GM18499 (cell line): Measurements from ENCODE around the gene EPHA8.

Source experiments
- ATAC-seq: cut with Tn5 transposase; IDR thresholded peaks from one replicate; pipeline ENCODE4 v1.9.1; 2021; ENCODE audit warnings: moderate number of reproducible peaks; ENCODE audit not compliant: insufficient read depth, unreplicated experiment

The EPHA8 gene

DNA sequence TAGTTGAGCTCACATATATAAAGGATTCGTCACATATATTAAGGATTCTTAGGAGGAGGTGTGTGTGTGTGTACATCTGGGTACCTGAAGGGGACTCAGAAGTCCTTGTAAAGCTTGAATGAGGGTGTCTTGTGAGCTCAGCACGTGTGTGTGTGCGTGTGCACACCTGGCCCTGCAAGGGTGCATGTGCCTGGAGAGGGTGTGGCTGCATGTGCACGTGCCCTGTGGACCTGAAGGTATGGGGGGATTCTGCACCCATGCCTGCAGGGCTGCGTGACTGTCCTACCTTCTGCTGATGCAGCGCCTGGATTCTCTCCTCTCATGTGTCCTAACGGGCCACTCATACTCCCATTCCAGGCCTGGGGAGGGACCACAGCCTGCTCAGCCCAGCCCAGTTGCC, 24.0 kb downstream of the EPHA8 start:
- no peak for ATAC-seq

DNA sequence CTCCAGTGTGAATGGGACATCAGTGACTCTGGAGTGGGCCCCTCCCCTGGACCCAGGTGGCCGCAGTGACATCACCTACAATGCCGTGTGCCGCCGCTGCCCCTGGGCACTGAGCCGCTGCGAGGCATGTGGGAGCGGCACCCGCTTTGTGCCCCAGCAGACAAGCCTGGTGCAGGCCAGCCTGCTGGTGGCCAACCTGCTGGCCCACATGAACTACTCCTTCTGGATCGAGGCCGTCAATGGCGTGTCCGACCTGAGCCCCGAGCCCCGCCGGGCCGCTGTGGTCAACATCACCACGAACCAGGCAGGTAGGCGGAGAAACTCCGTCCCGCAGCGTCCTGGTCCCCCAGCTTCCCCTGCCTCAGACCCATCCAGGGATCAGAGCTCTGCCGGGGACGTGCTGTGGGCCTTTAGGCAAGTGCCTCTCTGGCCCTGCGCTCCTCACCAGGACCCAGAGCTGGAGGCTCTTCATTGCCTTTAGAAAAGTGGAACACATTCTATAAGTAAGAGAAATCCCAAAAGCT, 25.7 kb downstream of the EPHA8 start:
- no peak for ATAC-seq

DNA sequence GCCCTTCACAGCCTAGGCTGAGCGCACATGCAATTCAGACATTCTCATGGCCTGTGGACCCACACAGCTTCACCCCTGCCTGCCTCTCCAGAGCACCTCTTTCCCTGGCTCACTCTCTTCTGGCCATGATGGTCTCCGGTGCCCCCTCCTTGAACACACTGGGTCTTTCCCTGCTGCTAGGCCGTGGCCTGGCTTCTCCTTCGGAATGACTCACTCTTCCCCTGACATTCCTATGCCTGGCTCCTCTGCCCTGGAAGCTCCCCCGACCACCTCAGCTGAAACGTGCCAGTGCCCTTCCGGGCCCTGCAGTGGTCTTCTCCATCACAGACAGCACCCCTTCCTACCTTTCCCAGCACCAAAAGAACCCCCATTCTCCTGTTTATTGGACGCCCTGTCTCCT, 28.3 kb downstream of the EPHA8 start:
- ATAC-seq: no peak

DNA sequence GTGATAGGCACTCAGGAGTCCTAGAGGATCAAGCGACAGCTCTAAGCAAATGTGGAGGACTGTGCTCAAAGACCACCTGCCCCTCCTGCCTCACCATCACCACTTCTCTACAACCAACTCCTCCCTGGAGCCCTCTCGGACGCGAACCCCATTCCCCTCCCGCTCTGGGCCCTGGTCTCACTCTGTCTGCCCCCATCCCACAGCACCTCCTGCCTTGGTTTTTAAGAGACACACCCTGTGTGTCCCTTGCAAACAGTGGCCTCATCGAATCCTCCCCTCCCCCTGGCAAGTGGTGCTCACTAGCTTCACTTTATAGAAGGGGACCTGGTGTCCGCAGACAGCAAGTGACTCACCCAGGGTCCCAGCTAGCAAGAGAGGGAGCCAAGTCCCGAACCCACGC, 28.8 kb downstream of the EPHA8 start:
- ATAC-seq: no peak

DNA sequence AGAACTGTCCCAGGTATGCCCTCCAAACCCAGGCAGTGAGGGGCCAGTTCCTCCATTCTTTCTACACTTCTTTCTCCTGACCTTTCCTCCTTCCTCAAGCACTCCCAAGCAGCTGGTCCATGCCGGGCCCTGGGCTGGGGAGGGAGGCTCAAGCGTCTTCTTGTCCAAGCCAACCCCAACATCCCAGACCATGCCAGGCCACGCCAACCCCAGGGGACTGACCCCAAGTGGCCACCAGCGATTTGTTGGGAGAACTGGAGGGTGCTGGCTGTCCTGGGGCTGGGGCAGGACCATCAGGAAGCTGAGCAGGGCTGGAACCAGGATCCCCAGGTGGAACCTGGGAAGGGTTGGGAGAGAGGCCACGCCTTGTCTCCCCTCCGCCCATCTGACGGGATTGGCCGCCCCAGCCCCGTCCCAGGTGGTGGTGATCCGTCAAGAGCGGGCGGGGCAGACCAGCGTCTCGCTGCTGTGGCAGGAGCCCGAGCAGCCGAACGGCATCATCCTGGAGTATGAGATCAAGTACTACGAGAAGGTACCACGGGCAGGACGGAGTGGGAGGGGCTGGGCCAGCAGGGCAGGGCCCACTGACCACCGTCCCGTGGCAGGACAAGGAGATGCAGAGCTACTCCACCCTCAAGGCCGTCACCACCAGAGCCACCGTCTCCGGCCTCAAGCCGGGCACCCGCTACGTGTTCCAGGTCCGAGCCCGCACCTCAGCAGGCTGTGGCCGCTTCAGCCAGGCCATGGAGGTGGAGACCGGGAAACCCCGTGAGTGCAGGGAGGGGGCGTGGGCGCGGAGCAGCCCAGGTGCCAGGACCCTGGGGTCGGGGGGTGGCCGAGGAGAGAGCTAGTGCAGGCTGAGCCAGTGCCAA, 29.9 kb downstream of the EPHA8 start:
- no peak for ATAC-seq

DNA sequence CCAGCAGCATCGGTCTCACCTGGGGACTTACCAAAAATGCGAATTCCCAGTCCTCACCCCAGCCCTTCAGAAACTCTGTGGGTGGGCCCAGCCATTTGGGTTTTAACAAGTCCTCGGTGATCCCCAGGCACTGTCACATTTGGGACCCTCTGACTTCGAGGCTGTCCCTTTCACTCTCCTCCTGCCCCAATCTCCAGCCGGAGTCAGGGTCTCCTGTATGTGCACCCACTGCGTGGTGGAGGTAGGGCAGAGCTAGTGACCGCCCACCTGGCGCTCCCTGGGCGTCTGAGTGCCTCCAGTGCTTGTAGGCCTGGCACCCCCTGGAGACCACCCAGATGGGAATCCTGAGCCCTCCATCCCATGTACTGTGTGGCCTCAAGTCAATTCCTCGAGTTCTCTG, 31.1 kb downstream of the EPHA8 start:
- ATAC-seq: no peak

DNA sequence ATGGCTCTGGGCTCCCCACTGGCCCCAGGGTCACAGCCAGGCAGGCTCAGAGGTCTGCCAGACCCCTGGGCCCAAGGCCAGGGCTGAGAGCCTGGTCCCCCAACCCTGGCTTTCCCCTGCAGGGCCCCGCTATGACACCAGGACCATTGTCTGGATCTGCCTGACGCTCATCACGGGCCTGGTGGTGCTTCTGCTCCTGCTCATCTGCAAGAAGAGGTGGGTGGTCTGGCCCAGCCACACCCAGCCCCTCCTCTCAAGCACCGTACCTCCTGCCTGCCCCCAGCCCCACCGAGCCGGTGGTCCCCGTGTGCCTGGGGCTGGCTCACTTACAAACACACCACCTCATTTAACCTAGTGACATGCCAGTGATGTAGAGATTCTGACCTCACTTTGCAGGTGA, 31.8 kb downstream of the EPHA8 start:
- no peak for ATAC-seq

DNA sequence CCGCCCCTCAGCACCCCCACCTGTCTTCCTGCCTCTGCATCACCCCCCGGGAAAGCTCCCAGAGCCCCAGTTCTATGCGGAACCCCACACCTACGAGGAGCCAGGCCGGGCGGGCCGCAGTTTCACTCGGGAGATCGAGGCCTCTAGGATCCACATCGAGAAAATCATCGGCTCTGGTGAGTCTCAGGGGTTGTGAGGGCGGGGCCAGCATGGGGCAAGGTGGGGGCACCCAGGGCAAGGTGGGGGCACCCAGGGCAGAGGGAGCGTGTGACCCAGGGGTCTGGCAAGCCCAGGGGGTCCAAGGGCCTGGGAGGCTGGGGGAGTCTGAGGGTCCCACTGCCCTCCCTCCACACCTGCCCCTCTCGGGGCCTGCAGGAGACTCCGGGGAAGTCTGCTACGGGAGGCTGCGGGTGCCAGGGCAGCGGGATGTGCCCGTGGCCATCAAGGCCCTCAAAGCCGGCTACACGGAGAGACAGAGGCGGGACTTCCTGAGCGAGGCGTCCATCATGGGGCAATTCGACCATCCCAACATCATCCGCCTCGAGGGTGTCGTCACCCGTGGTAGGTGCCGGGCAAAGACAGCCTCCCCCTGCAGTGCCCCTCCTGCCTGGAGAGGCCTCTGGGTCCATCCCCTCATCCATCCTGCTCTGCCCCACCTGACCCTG, 34.1 kb downstream of the EPHA8 start:
- no peak for ATAC-seq

DNA sequence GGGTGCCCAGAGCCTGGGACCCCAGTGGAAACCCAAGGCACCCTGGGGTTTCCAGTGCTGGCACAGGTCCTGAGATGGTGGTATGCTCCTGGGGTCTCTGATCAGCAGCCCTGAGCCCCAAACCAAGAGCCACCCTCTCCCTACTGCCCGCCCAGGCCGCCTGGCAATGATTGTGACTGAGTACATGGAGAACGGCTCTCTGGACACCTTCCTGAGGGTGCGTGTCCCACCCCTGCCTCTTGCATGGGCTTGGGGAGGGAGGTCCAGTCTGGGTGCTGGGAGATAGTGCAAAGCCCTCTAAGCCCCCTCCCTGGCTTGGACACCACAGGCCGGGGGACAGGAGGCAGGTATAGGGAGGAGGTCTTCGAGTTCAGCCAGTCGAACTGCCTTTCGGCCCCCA, 34.7 kb downstream of the EPHA8 start:
- no peak for ATAC-seq

DNA sequence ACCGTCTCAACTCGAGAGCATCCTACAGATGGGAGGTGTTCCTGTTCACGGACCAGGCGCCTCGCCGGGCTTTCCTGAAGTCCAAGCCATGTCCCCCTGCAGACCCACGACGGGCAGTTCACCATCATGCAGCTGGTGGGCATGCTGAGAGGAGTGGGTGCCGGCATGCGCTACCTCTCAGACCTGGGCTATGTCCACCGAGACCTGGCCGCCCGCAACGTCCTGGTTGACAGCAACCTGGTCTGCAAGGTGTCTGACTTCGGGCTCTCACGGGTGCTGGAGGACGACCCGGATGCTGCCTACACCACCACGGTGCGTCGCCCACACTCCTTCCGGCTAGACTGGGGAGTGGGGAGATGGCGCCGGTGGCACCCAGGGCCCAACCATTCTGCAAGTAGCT, 35.4 kb downstream of the EPHA8 start:
- no peak for ATAC-seq

DNA sequence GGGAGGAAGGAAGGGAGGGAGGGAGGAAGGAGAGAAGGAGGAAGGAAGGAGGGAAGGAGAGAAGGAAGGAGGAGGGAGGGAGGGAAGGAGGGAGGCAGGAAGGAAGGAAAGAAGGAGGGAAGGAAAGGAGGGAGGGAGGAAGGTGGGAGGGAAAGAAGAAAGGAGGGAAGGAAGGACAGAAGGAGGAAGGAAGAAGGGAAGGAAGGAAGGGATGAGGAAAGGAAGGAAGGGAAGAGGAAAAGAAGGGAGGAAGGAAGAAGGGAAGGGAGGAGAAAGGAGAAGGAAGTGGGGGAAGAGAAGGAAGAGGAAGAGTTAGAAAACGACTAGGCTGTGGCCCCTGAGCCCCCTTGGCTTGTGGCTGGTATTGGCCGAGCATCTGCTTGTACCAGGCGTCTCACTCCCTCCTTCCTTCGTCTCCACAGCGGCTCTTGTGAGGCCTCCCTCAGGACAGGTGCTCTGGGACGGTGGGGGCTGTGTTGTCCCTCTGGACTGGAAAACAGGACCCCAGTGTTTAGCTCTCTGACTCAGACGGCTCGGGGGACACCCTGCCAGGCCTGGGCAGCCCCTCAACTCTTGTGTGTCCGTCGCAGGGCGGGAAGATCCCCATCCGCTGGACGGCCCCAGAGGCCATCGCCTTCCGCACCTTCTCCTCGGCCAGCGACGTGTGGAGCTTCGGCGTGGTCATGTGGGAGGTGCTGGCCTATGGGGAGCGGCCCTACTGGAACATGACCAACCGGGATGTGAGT, 37.0 kb downstream of the EPHA8 start:
- no peak for ATAC-seq

DNA sequence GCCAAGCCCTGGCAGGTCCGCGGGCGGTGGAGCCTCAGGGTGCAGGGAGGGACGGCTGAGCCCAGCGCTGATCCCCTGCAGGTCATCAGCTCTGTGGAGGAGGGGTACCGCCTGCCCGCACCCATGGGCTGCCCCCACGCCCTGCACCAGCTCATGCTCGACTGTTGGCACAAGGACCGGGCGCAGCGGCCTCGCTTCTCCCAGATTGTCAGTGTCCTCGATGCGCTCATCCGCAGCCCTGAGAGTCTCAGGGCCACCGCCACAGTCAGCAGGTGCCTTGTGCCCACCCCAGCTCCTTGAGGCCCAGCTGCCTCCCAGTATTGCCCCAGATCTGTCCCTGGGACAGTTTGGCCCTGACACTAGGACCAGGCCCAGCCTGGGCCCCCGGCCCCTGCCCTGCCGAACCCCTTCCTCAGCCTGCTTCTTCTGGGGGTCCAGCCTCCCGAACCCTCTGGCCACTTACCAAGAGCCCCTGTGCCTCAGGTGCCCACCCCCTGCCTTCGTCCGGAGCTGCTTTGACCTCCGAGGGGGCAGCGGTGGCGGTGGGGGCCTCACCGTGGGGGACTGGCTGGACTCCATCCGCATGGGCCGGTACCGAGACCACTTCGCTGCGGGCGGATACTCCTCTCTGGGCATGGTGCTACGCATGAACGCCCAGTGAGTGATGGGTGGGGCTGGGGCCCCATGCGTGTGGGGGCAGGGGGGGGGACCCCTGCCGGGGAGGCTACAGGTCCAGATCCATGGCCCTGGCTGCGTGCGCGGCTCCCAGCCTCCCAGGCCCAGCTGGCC, 37.7 kb downstream of the EPHA8 start:
- ATAC-seq: no peak

DNA sequence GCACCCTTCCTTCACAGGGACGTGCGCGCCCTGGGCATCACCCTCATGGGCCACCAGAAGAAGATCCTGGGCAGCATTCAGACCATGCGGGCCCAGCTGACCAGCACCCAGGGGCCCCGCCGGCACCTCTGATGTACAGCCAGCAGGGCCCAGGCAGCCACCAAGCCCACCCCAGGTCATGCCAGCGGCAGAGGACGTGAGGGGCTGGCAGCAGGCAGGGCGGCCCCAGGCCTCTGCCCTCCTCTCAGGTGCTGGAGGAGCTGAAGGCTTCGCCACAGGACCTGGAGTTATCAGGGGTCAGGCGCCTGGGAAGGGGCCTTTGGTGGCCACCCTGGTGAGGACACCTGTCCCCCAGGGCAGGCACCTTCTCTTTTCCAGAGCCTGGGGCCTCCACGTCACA, 38.3 kb downstream of the EPHA8 start:
- no peak for ATAC-seq

DNA sequence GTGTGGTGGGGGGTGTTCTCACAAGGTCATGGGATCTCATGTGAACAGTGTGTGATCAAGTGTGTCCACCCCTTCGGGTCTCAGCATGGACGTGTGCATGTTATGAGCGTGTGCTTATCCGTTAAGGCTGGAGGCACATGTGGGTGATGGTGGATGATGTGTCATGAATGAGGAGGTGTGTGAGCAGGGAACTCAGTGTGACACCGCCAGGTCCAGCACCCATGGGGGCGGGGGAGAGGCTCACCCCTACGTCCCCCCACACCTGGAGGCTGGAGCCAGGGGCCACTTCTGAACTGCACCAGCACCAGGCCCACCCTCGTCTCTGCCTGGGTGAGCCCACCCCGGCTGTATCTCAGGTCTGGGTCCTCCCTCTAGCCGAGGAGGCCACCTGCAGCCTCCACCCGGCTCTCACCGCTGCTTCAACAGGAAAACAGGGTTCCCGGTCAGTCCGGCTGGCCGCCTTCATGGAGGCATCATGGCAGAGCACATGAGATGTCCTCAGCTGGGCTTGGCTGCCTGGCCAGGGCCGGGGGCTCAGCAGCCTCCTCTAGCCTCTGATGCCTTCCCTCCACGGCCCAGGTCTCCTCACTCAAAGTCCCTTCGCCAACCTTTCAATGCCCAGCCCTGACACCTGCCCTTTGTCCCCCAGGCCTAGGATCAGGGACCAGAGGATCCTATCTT, 38.9 kb downstream of the EPHA8 start:
- ATAC-seq: no peak

DNA sequence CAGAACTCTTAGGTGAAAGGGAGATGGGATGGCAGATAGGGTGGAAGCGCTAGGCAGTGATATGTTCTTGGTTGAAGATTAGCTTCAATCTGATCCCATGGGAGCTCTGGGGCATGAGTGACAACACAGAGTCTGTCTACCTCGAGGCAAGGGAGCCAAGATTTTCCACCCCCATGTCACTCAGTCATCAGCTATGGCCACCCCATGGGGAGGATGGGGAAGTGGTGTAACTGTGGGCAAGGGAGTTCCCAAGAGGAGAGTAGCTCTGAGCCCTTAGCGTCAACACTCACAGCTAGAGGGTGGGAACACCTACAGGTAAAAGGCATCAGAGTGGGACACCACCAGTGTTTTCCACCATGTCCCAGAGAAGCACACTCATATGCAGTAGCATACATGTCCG, 42.9 kb downstream of the EPHA8 start:
- no peak for ATAC-seq

DNA sequence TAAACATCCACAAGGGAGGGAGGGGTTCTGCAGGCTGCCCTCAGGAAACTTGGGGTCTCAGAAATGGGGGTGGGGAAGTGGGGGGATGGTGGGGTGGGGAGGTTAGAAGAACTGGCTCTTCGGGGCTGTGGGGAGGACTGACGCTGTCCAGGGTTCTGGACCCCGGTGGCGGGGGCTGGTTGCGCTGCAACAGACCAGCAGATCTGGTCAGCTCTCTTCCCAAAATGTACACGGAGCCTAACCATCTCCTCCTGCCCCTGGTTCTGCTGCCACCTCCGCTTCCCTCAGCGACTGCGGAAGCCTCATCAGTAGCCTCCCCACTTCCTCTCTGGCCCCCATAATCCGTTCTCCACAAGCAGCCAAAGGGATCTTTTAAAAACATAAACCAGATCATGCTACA, 43.9 kb downstream of the EPHA8 start:
- ATAC-seq: no peak

DNA sequence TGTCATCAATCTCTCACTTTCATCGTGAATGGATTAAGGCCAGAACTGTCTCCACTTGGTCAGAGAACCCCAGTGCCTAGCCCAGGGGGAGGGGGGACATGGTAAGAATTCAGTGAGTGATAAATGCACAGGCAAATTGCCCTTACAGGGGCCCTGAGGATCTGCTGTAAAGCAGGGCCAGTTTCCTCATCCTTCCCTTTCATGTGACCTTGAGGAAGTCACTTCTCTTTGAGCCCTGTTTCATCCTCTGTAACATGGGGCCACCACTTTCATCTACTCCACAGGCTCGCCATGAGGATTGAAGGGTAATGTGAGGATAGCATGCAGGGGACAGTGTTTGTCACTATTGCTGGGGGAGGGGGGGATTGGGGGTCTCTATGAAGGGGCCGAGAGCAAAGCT, 45.1 kb downstream of the EPHA8 start:
- no peak for ATAC-seq

DNA sequence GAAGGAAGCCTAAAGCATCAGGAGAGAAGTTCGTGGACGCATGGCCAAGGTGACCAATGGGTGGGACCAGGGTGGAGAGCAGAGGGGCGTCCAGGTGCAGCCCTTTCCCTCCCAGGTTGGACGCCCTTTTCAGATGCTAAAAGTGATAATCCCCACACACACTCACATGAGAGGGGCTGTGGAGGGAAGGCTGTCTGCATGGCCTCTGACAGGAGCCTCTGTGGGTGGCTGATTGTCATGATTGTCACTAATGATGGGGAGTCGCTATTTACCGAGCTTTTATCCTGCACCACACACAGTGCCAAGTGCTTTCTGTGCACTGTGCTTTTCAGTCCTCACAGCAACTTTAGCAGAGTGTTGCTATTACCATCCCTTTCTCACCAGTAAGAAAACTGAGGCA, 46.0 kb downstream of the EPHA8 start:
- ATAC-seq: no peak

DNA sequence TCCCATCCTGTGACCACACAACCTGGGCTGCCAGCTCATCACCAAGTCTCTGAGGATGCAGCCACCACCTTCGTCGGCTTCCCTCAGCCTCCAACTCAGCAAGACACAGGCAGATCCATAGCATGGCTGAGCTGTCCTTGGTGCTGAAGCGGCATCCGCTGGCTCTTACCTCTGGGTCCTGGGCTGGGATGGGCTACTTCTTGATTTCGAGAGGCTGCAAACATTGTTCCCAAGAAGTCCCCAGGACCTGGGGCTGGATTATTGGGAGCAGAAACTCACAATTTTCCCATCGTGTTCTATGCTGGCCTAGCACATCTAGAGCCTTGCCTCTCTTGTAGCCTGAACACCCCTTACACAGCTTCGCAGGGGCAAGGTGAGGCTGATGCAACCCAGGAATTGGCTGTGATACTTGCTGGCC, 48.2 kb downstream of the EPHA8 start:
- no peak for ATAC-seq
